Caco-2 (cell line): ENCODE results near the gene SDSL. TPM values are rescaled to one million over a fixed set of nuclear protein-coding genes. Genes with fewer than 3 reads are reported as not detected.

Experiments
- BruUV-seq: library from RNA; stranded (reverse); fragments of 400-500 nt; replicated peaks from 2 replicates; lab custom pipeline; 2021; lab: Mats Ljungman, UMichigan
- CTCF ChIA-PET: fragments of 300-600 bp; sonication (Branson Sonifier 250); formaldehyde crosslinking; loops from one replicate; lab custom pipeline; 2022; ENCODE audit warnings: antibody characterized with exemption; lab: Charles Lee
- POLR2A ChIA-PET: fragments of 300-600 bp; sonication (Branson Sonifier 250); formaldehyde crosslinking; loops from one replicate; lab custom pipeline; 2022; ENCODE audit warnings: antibody characterized with exemption; lab: Charles Lee
- DNase-seq, 2 experiments: peaks; one replicate each; pipeline versions ENCODE4 v3.0.0 to v3.0.0-alpha.2; 2020 to 2022
- H3K27me3 ChIP-seq: replicated peaks from 2 replicates; pipeline ENCODE4 v1.6.0; 2011; ENCODE audit warnings: low read length; ENCODE audit not compliant: control insufficient read depth, insufficient read depth
- H3K36me3 ChIP-seq: 2 replicates; pipeline ENCODE4 v1.5.1; 2011; ENCODE audit warnings: low read length; ENCODE audit not compliant: control insufficient read depth, insufficient read depth
- H3K4me1 ChIP-seq: fragments of 250-450 bp; sonication (Bioruptor Pico); 2 replicates; pipeline ENCODE4 v1.5.1; 2020; ENCODE audit warnings: mild to moderate bottlenecking
- H3K4me3 ChIP-seq: 2 replicates; pipeline ENCODE4 v1.5.1; 2011; ENCODE audit warnings: low read depth, mild to moderate bottlenecking, control low read depth, low read length
- H3K9me3 ChIP-seq: fragments of 250-450 bp; sonication (Bioruptor Pico); 2 replicates; pipeline ENCODE4 v1.5.1; 2020; ENCODE audit warnings: mild to moderate bottlenecking, moderate library complexity
- H3K27ac Mint-ChIP-seq: one replicate; pipeline ENCODE4 v1.8.0; 2022; ENCODE audit warnings: mixed read lengths; ENCODE audit not compliant: unreplicated experiment
- H3K27me3 Mint-ChIP-seq: one replicate; pipeline ENCODE4 v1.8.0; 2022; ENCODE audit warnings: mixed read lengths; ENCODE audit not compliant: insufficient read depth, unreplicated experiment
- H3K36me3 Mint-ChIP-seq: one replicate; pipeline ENCODE4 v1.8.0; 2022; ENCODE audit warnings: mild to moderate bottlenecking, mixed read lengths; ENCODE audit not compliant: insufficient read depth, unreplicated experiment
- H3K4me1 Mint-ChIP-seq: one replicate; pipeline ENCODE4 v1.8.0; 2022; ENCODE audit warnings: low read depth, mixed read lengths; ENCODE audit not compliant: unreplicated experiment
- H3K4me3 Mint-ChIP-seq: one replicate; pipeline ENCODE4 v1.8.0; 2022; ENCODE audit warnings: mild to moderate bottlenecking, moderate library complexity, mixed read lengths; ENCODE audit not compliant: unreplicated experiment
- H3K9me3 Mint-ChIP-seq: one replicate; pipeline ENCODE4 v1.8.0; 2022; ENCODE audit warnings: mixed read lengths; ENCODE audit not compliant: unreplicated experiment
- intact Hi-C: fragments of 100-400 bp; cut with micrococcal nuclease; formaldehyde crosslinking; loops from one replicate; pipeline ENCODE4 v1.10.0; 2022; ENCODE audit not compliant: unreplicated experiment
- total RNA-seq: library from RNA; stranded (reverse); gene quantifications from 2 replicates; pipeline ENCODE4 v1.2.3, GENCODE V29; 2022
- TF ChIP-seq, protein P1 (sequence below), 2 experiments: fragments of 200-600 bp in 1 of 2; IDR thresholded peaks; 1 replicate in 1 of 2; 2 replicates in 1 of 2; pipeline versions ENCODE4 v1.5.1 to v1.8.0; 2011 to 2022; ENCODE audit warnings: antibody characterized with exemption in 1 of 2, control low read depth in 1 of 2, inconsistent platforms in 1 of 2, low read depth in 1 of 2, low read length in 1 of 2, mild to moderate bottlenecking in 1 of 2, moderate library complexity in 1 of 2; ENCODE audit not compliant: insufficient read depth in 1 of 2, severe bottlenecking in 1 of 2, unreplicated experiment in 1 of 2

The SDSL gene
- total RNA-seq, 1 experiment from 2014 or later = 4.5 TPM

DNA sequence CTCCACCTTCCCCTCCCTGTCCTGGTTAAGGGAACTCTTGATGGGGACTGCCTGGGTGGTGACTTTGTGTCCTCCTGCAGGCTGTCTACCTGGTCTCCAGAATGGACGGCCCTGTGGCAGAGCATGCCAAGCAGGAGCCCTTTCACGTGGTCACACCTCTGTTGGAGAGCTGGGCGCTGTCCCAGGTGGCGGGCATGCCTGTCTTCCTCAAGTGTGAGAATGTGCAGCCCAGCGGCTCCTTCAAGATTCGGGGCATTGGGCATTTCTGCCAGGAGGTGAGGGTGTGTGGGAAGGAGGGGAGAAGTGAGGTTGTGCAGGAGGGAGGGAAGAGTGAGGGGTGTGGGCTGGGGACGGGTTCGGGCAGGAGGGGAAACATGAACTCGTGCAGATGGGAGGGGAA is 5.7 kb downstream of the SDSL start:
- Mint-ChIP-seq H3K4me1 (no peaks in the 10 kb centered on the region), H3K36me3 (no peaks in the 10 kb centered on the region), H3K9me3 (no peaks in the 10 kb centered on the region), H3K4me3 (no peak overlapping the region), H3K27ac (no peak overlapping the region), H3K27me3 (peaks cover 3% of the 10 kb centered on the region)
- no TSS peak for BruUV-seq
- Histone ChIP-seq H3K27me3 (no peaks in the 10 kb centered on the region), H3K4me1 (0 out of 2 replicates have a peak, but pooled peaks cover 2% of the 10 kb centered on the region), H3K4me3 (no peak overlapping the region), H3K36me3 (no peaks in the 10 kb centered on the region), H3K9me3 (no peaks in the 10 kb centered on the region)
- intact Hi-C loops = loop anchor here (5.0 kb wide), 1 partner anchor 231 kb away; no protein-coding TSS in a partner anchor
- TF ChIP-seq, protein P1, sequence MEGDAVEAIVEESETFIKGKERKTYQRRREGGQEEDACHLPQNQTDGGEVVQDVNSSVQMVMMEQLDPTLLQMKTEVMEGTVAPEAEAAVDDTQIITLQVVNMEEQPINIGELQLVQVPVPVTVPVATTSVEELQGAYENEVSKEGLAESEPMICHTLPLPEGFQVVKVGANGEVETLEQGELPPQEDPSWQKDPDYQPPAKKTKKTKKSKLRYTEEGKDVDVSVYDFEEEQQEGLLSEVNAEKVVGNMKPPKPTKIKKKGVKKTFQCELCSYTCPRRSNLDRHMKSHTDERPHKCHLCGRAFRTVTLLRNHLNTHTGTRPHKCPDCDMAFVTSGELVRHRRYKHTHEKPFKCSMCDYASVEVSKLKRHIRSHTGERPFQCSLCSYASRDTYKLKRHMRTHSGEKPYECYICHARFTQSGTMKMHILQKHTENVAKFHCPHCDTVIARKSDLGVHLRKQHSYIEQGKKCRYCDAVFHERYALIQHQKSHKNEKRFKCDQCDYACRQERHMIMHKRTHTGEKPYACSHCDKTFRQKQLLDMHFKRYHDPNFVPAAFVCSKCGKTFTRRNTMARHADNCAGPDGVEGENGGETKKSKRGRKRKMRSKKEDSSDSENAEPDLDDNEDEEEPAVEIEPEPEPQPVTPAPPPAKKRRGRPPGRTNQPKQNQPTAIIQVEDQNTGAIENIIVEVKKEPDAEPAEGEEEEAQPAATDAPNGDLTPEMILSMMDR (IDR thresholded peaks at IDR 0.05; ENCODE audit: insufficient read depth in 1 of 2, low read depth in 1 of 2, low read length in 1 of 2, severe bottlenecking in 1 of 2, unreplicated experiment in 1 of 2) = no peak
- POLR2A ChIA-PET = no interaction called here
- no peak for DNase-seq
- CTCF ChIA-PET = no interaction called here

DNA sequence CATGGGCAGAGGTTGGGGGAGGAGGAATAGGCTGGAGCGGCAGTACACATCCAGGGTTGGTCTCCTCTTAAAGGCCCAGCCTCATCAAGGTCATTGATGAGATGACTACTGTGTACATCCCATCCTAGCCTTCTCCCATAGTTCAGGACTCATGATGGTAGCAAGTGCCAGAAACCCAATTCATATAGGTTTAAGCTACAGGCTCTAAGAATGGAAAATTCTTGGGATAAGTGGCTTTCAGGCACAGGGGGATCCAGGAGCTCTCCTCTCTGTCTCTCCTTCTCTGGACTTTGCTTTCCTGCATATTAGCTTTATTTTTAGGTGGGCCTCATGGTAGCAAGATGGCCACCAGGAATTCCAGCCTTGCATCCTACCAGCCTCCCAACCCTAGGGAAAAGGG is 6.3 kb downstream of the SDSL start:
- TF ChIP-seq, protein P1 (IDR thresholded peaks at IDR 0.05; ENCODE audit: insufficient read depth in 1 of 2, low read depth in 1 of 2, low read length in 1 of 2, severe bottlenecking in 1 of 2, unreplicated experiment in 1 of 2) = no peak
- H3K4me1 ChIP-seq = no peaks in the 10 kb centered on the region
- H3K36me3 ChIP-seq = no peaks in the 10 kb centered on the region
- BruUV-seq = no TSS peak
- ChIA-PET POLR2A (no interaction called here), CTCF (interaction anchor here (0.7 kb wide), 1 partner anchor 377 kb away, joined by 4 read pairs; no protein-coding TSS in a partner anchor)
- Mint-ChIP-seq H3K9me3 (no peaks in the 10 kb centered on the region), H3K4me3 (no peak overlapping the region), H3K27me3 (peaks cover 3% of the 10 kb centered on the region), H3K4me1 (no peaks in the 10 kb centered on the region), H3K27ac (no peak overlapping the region), H3K36me3 (no peaks in the 10 kb centered on the region)
- H3K4me3 ChIP-seq = no peak overlapping the region
- DNase-seq = no peak
- H3K27me3 ChIP-seq = no peaks in the 10 kb centered on the region
- H3K9me3 ChIP-seq = no peaks in the 10 kb centered on the region
- intact Hi-C loops = loop anchor here (5.0 kb wide), 1 partner anchor 231 kb away; no protein-coding TSS in a partner anchor

DNA sequence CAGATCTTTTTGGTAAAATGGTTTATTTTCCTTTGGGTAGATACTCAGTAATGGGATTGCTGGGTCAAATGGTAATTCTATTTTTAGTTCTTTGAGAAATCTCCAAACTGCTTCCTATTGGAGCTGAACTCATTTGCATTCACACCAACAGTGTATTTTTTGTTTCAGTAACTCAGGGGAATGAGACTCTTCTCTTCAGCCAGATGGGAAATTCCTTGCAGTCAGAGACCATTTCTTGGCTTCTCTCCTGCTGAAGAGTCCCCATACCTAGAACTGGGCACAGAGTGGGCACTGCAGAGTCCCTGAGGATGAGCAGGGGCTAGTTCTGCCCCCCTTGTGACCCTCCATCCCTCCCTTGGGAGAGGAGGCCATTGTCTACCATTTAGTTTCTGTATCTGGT is 10.8 kb downstream of the SDSL start:
- Histone ChIP-seq H3K4me3 (no peak overlapping the region), H3K4me1 (no peaks in the 10 kb centered on the region), H3K27me3 (no peaks in the 10 kb centered on the region; the same call in 1 of the 2 replicates), H3K9me3 (no peaks in the 10 kb centered on the region), H3K36me3 (no peaks in the 10 kb centered on the region)
- H3K9me3 Mint-ChIP-seq = no peaks in the 10 kb centered on the region
- DNase-seq = no peak
- POLR2A ChIA-PET = no interaction called here
- no peak overlapping the region for H3K27ac Mint-ChIP-seq
- intact Hi-C loops = no loop called here
- CTCF ChIA-PET = no interaction called here
- no TSS peak for BruUV-seq
- H3K4me1 Mint-ChIP-seq = no peaks in the 10 kb centered on the region
- peaks cover 3% of the 10 kb centered on the region for H3K27me3 Mint-ChIP-seq
- TF ChIP-seq, protein P1 (IDR thresholded peaks at IDR 0.05; ENCODE audit: insufficient read depth in 1 of 2, low read depth in 1 of 2, low read length in 1 of 2, severe bottlenecking in 1 of 2, unreplicated experiment in 1 of 2) = no peak
- no peaks in the 10 kb centered on the region for H3K36me3 Mint-ChIP-seq
- H3K4me3 Mint-ChIP-seq = no peak overlapping the region
